HG03108 (cell line): ENCODE data around the gene SARNP.
"Not testable (repeated sequence)": the region's sequence is repeated elsewhere in the genome, so short reads cannot be mapped to it uniquely, and the experiment has no call there.

ENCODE experiments used
- ATAC-seq: cut with Tn5 transposase; IDR thresholded peaks from one replicate; pipeline ENCODE4 v1.9.1; 2021; ENCODE audit warnings: moderate library complexity; ENCODE audit not compliant: unreplicated experiment

The SARNP gene

GRCh38 chr12:55839345-55840140 is 22.0 kb upstream of the SARNP start:
- ATAC-seq = no peak

GRCh38 chr12:55838361-55838760 is 20.8 kb upstream of the SARNP start:
- no peak for ATAC-seq

- not testable (repeated sequence) for ATAC-seq
These were observed 16.9 kb upstream of the SARNP start for GRCh38 chr12:55834400-55834799.

GRCh38 chr12:55833056-55833455 is 15.5 kb upstream of the SARNP start:
- ATAC-seq = no peak

- ATAC-seq = no peak
These were observed 13.9 kb upstream of the SARNP start for GRCh38 chr12:55831447-55831815.

GRCh38 chr12:55830601-55831446 is 13.3 kb upstream of the SARNP start:
- ATAC-seq = no peak

- peak; percentile 11 for ATAC-seq
These were observed 12.6 kb upstream of the SARNP start for GRCh38 chr12:55829967-55830600.

GRCh38 chr12:55828357-55828756 is 10.8 kb upstream of the SARNP start:
- no peak for ATAC-seq

GRCh38 chr12:55827806-55828205 is 10.3 kb upstream of the SARNP start:
- no peak for ATAC-seq

GRCh38 chr12:55824726-55825125 is 7.2 kb upstream of the SARNP start:
- no peak for ATAC-seq

- no peak for ATAC-seq
These were observed 5.9 kb upstream of the SARNP start for GRCh38 chr12:55823419-55823818.

GRCh38 chr12:55822228-55822627 is 4.7 kb upstream of the SARNP start:
- ATAC-seq = no peak

- no peak for ATAC-seq
These were observed 3.2 kb upstream of the SARNP start for GRCh38 chr12:55820679-55821078.

GRCh38 chr12:55818886-55819285 is 1.4 kb upstream of the SARNP start:
- ATAC-seq = no peak

GRCh38 chr12:55818140-55818728 is 710 bp upstream of the SARNP start:
- peak; percentile 11 for ATAC-seq

- ATAC-seq = no peak
These were observed 611 bp downstream of the SARNP start for GRCh38 chr12:55816881-55817344.

- no peak for ATAC-seq
These were observed 2.1 kb downstream of the SARNP start for GRCh38 chr12:55815473-55815872.

- ATAC-seq = no peak
These were observed 3.3 kb downstream of the SARNP start for GRCh38 chr12:55814257-55814656.

- no peak for ATAC-seq
These were observed 5.4 kb downstream of the SARNP start for GRCh38 chr12:55812088-55812487.

- ATAC-seq = no peak
These were observed 8.2 kb downstream of the SARNP start for GRCh38 chr12:55809274-55809673.

- no peak for ATAC-seq
These were observed 10.5 kb downstream of the SARNP start for GRCh38 chr12:55806982-55807381.
